DOHH2 (cell line): ENCODE data around the gene MMAB.

Experiments used
- CTCF ChIP-seq: fragments of 200-600 bp; sonication (generic); IDR thresholded peaks from one replicate; pipeline ENCODE4 v1.5.1; 2014; ENCODE audit warnings: antibody characterized with exemption, mild to moderate bottlenecking, low read depth, low read length; ENCODE audit not compliant: poor library complexity, severe bottlenecking
- EZH2phosphoT487 ChIP-seq: fragments of 200-600 bp; sonication (generic); IDR thresholded peaks from 2 replicates; pipeline ENCODE4 v1.6.1; 2017; ENCODE audit warnings: borderline replicate concordance, mild to moderate bottlenecking, antibody characterized with exemption, low read length, moderate library complexity, mixed read lengths

- TF ChIP-seq CTCF, result no peak
- no peak for TF ChIP-seq EZH2phosphoT487
Measured at GRCh38 chr12:109558374-109559199, 14.7 kb downstream of the MMAB start.
